ENCODE measurements around the gene VGLL4. TPM values are rescaled to one million over a fixed set of nuclear protein-coding genes. Genes with fewer than 3 reads are reported as not detected.

VGLL4 gene
- total RNA-seq, 1 experiment from 2014 or later: 66.0 TPM

DNA sequence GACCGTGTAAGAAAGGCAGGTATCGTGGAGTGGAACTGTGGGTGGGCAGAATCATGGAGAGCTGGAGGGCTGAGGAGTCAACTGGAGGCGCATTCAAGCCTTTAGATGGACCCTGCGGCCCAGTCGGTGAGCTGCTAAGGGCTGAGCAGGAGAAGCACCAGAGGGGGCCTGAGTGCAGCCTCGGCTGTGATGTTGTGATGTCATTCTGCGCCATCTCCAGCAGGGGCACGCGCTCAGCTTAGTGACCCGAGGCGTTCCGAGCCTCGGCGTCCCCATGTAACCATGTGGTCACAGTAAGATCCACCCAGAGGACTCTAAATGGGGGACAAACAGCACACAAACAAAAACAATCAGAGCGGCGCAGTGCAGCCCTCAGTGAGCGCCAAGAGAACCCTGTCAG lies 76.8 kb downstream of the VGLL4 start:
- in situ Hi-C loops (cut with HindIII; ENCODE audit: low pct_unique_long_range_greater_than_20kb, low sequenced_read_pairs): no loop called here
- no peak for ATAC-seq

GRCh38 chr3:11566478-11566877 lies 77.2 kb downstream of the VGLL4 start:
- ATAC-seq (no peak), DNase-seq (ENCODE audit: low read depth, low spot score) (no peak)
- no peaks in the 10 kb centered on the region for H3K9me3 ChIP-seq (ENCODE audit: control insufficient read depth, insufficient read depth, low read depth, low read length)
- ChIA-PET CTCF (interaction anchor here (0.7 kb wide), 1 partner anchor 47 kb away, joined by 3 read pairs; no protein-coding TSS in a partner anchor), POLR2A (no interaction called here)
- in situ Hi-C loops (cut with HindIII; ENCODE audit: low pct_unique_long_range_greater_than_20kb, low sequenced_read_pairs): no loop called here
- intact Hi-C loops (cut with micrococcal nuclease; ENCODE audit: unreplicated experiment): no loop called here
- no peaks in the 10 kb centered on the region for H3K27me3 ChIP-seq (ENCODE audit: control insufficient read depth, insufficient read depth, low read length)
- H3K4me3 ChIP-seq (ENCODE audit: low read depth in 2 of 2, low read length in 2 of 2): no peak overlapping the region
- H3K27ac ChIP-seq (ENCODE audit: low read length): peak overlapping the region; percentile 73
- BruUV-seq (replicated peaks): no TSS peak
- H3K36me3 ChIP-seq (ENCODE audit: control insufficient read depth, insufficient read depth, low read length): no peaks in the 10 kb centered on the region; the same call in 1 of the 2 replicates
- peaks cover 61% of the 10 kb centered on the region for H3K4me1 ChIP-seq (ENCODE audit: control insufficient read depth, insufficient read depth, low read length)
- TF ChIP-seq TCF7L2 (IDR thresholded peaks at IDR 0.05; ENCODE audit: low read depth, low read length) (no peak), POLR2AphosphoS5 (IDR thresholded peaks at IDR 0.05; ENCODE audit: low read depth, low read length) (no peak), SIN3A (IDR thresholded peaks at IDR 0.05; ENCODE audit: borderline replicate concordance, insufficient read depth, low read depth, low read length) (no peak), CTCF (IDR thresholded peaks at IDR 0.05) (no peak)
- TF ChIP-seq, protein P1, sequence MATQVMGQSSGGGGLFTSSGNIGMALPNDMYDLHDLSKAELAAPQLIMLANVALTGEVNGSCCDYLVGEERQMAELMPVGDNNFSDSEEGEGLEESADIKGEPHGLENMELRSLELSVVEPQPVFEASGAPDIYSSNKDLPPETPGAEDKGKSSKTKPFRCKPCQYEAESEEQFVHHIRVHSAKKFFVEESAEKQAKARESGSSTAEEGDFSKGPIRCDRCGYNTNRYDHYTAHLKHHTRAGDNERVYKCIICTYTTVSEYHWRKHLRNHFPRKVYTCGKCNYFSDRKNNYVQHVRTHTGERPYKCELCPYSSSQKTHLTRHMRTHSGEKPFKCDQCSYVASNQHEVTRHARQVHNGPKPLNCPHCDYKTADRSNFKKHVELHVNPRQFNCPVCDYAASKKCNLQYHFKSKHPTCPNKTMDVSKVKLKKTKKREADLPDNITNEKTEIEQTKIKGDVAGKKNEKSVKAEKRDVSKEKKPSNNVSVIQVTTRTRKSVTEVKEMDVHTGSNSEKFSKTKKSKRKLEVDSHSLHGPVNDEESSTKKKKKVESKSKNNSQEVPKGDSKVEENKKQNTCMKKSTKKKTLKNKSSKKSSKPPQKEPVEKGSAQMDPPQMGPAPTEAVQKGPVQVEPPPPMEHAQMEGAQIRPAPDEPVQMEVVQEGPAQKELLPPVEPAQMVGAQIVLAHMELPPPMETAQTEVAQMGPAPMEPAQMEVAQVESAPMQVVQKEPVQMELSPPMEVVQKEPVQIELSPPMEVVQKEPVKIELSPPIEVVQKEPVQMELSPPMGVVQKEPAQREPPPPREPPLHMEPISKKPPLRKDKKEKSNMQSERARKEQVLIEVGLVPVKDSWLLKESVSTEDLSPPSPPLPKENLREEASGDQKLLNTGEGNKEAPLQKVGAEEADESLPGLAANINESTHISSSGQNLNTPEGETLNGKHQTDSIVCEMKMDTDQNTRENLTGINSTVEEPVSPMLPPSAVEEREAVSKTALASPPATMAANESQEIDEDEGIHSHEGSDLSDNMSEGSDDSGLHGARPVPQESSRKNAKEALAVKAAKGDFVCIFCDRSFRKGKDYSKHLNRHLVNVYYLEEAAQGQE (IDR thresholded peaks at IDR 0.05; ENCODE audit: insufficient read depth in 1 of 2, low read depth in 2 of 2, low read length in 1 of 2): no peak

More for the DNA sequence above, 76.8 kb downstream of the VGLL4 start:
- ChIA-PET CTCF (interaction anchor here (0.7 kb wide), 1 partner anchor 46 kb away, joined by 3 read pairs; no protein-coding TSS in a partner anchor), POLR2A (no interaction called here)
- Histone ChIP-seq H3K27ac (ENCODE audit: low read length) (peak overlapping the region; percentile 89), H3K9me3 (ENCODE audit: control insufficient read depth, insufficient read depth, low read depth, low read length) (no peaks in the 10 kb centered on the region), H3K4me1 (ENCODE audit: control insufficient read depth, insufficient read depth, low read length) (peaks cover 56% of the 10 kb centered on the region), H3K4me3 (ENCODE audit: low read depth in 2 of 2, low read length in 2 of 2) (no peak overlapping the region), H3K27me3 (ENCODE audit: control insufficient read depth, insufficient read depth, low read length) (no peaks in the 10 kb centered on the region), H3K36me3 (ENCODE audit: control insufficient read depth, insufficient read depth, low read length) (no peaks in the 10 kb centered on the region; the same call in 1 of the 2 replicates)
- TF ChIP-seq CTCF (IDR thresholded peaks at IDR 0.05): no peak
- TF ChIP-seq POLR2AphosphoS5 (IDR thresholded peaks at IDR 0.05; ENCODE audit: low read depth, low read length): no peak
- no peak for TF ChIP-seq SIN3A (IDR thresholded peaks at IDR 0.05; ENCODE audit: borderline replicate concordance, insufficient read depth, low read depth, low read length)
- no peak for TF ChIP-seq TCF7L2 (IDR thresholded peaks at IDR 0.05; ENCODE audit: low read depth, low read length)
- TF ChIP-seq, protein P1 (IDR thresholded peaks at IDR 0.05; ENCODE audit: insufficient read depth in 1 of 2, low read depth in 2 of 2, low read length in 1 of 2): no peak
- no TSS peak for BruUV-seq (replicated peaks)
- intact Hi-C loops (cut with micrococcal nuclease; ENCODE audit: unreplicated experiment): no loop called here
- DNase-seq (ENCODE audit: low read depth, low spot score): no peak
